Small intestine (tissue), 7 donors: Measurements from ENCODE around the gene HNRNPL. TPM values are rescaled to one million over a fixed set of nuclear protein-coding genes. Genes with fewer than 3 reads are reported as not detected.
A peak's percentile ranks its signal among the peaks of the same experiment; 100 is the strongest.

Source experiments
- DNase-seq, 2 donors: peaks; one replicate each; pipeline versions ENCODE4 v3.0.0 to v3.0.0-alpha.2; 2013
- FAIRE-seq: peaks from 2 replicates; lab custom pipeline; 2012; peaks lifted over from hg19 to GRCh38; lab: Jason Lieb, UNC
- H3K27ac ChIP-seq, 3 donors: one replicate each; pipeline ENCODE4 v1.5.1; 2013; ENCODE audit warnings: low read length in 2 of 3, mild to moderate bottlenecking in 2 of 3, control low read depth in 1 of 3, inconsistent platforms in 1 of 3, low read depth in 1 of 3, moderate library complexity in 1 of 3
- H3K27me3 ChIP-seq, 3 donors: one replicate each; pipeline ENCODE4 v1.6.1; 2013; ENCODE audit warnings: low read length in 3 of 3, inconsistent platforms in 1 of 3; ENCODE audit not compliant: control insufficient read depth in 3 of 3, insufficient read depth in 3 of 3
- H3K36me3 ChIP-seq, 3 donors: one replicate each; pipeline ENCODE4 v1.6.1; 2013; ENCODE audit warnings: low read length in 3 of 3, inconsistent platforms in 1 of 3, low read depth in 1 of 3, mild to moderate bottlenecking in 1 of 3, moderate library complexity in 1 of 3; ENCODE audit not compliant: control insufficient read depth in 3 of 3, insufficient read depth in 2 of 3
- H3K4me1 ChIP-seq, 3 donors: one replicate each; pipeline ENCODE4 v1.6.1; 2013; ENCODE audit warnings: low read length in 2 of 3, inconsistent platforms in 1 of 3, low read depth in 1 of 3, mild to moderate bottlenecking in 1 of 3, moderate library complexity in 1 of 3; ENCODE audit not compliant: control insufficient read depth in 3 of 3, insufficient read depth in 2 of 3
- H3K4me3 ChIP-seq, 3 donors: one replicate each; pipeline ENCODE4 v1.5.1; 2013; ENCODE audit warnings: low read length in 3 of 3, control low read depth in 1 of 3, inconsistent platforms in 1 of 3, low read depth in 1 of 3, mild to moderate bottlenecking in 1 of 3, moderate library complexity in 1 of 3
- H3K9me3 ChIP-seq, 2 donors: one replicate each; pipeline ENCODE4 v1.6.1; 2013; ENCODE audit warnings: low read depth in 1 of 2, low read length in 1 of 2; ENCODE audit not compliant: control insufficient read depth in 2 of 2, insufficient read depth in 1 of 2
- WGBS, 3 donors: extraction: QIAGEN DNeasy Blood & Tissue Kit; methylation state at CpG; one replicate each; pipeline ENCODE4 v1.1.7; 2013; 5-methylcytosine and 5-hydroxymethylcytosine counted together
- polyA plus RNA-seq, 4 donors: library from polyadenylated mRNA; stranded (reverse) in 3 of 4; unstranded in 1 of 4; fragments of 200-250 nt in 3 of 4; fragments of 120-200 nt in 1 of 4; gene quantifications; one replicate each; pipeline versions ENCODE4 v1.2.1 to v1.2.3, GENCODE V29; 2013
- donor health status: healthy with polysubstance abuse.
- donor health status: control.
- donor health status: control.
- donor health status: Bipolar disorder and iron deficiency.
- donor health status: healthy.

Gene HNRNPL
- polyA plus RNA-seq, 4 donors, result 118 to 256 (median 177) TPM

DNA sequence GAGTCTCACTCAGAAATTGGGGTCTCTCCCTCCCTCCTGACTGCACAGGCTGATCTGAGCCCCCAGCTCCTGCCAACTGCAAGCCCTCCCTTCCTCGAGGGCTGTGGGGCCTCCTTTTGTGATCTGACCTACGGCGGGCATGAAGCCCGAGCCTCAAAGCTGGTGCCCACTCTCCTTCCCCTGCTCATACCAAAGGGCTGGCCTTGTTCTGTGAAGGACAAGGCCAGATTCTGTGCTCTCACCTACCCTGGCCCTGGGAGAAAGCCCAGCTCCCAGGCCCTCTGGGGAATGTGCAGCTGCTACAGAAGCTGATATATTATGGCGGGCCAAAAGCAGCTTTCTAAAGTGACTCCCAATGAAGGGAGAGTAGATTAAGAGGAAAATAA is 9.2 kb downstream of the HNRNPL start:
- DNase-seq (no peak), FAIRE-seq (no peak)
- Histone ChIP-seq H3K4me1 (peaks cover 0 to 36% (median 0%) of the 10 kb centered on the region in 3 donors), H3K36me3 (peaks cover 52 to 97% (median 67%) of the 10 kb centered on the region in 3 donors), H3K27ac (no peak overlapping the region), H3K27me3 (no peaks in the 10 kb centered on the region), H3K4me3 (no peak overlapping the region), H3K9me3 (no peaks in the 10 kb centered on the region)
- WGBS, 3 donors, result 72 to 94% (median 93%) methylated on average over 5 of the region's 5 CpGs

GRCh38 chr19:38839816-38840582 is 9.8 kb downstream of the HNRNPL start:
- DNase-seq, result no peak

GRCh38 chr19:38838986-38839761 is 10.6 kb downstream of the HNRNPL start:
- peaks cover 0 to 36% (median 0%) of the 10 kb centered on the region in 3 donors for H3K4me1 ChIP-seq
- no peaks in the 10 kb centered on the region for H3K27me3 ChIP-seq
- no peak overlapping the region for H3K4me3 ChIP-seq
- peaks cover 44 to 89% (median 55%) of the 10 kb centered on the region in 3 donors for H3K36me3 ChIP-seq
- peak overlapping the region in 2 of 3 donors; percentile 17 to 68 for H3K27ac ChIP-seq
- no peak for FAIRE-seq
- no peaks in the 10 kb centered on the region for H3K9me3 ChIP-seq
- WGBS, 3 donors, result 82 to 90% (median 87%) methylated on average over 12 of the region's 12 CpGs
- DNase-seq, result no peak

More at GRCh38 chr19:38839816-38840582, 9.8 kb downstream of the HNRNPL start:
- WGBS, 3 donors, result 71 to 80% (median 80%) methylated on average over 25 to 28 of the region's 28 CpGs
- no peak overlapping the region for H3K4me3 ChIP-seq
- H3K36me3 ChIP-seq, result peaks cover 48 to 92% (median 64%) of the 10 kb centered on the region in 3 donors
- FAIRE-seq, result no peak
- H3K4me1 ChIP-seq, result peaks cover 0 to 36% (median 0%) of the 10 kb centered on the region in 3 donors
- H3K27me3 ChIP-seq, result no peaks in the 10 kb centered on the region
- H3K27ac ChIP-seq, result no peak overlapping the region
- no peaks in the 10 kb centered on the region for H3K9me3 ChIP-seq

DNA sequence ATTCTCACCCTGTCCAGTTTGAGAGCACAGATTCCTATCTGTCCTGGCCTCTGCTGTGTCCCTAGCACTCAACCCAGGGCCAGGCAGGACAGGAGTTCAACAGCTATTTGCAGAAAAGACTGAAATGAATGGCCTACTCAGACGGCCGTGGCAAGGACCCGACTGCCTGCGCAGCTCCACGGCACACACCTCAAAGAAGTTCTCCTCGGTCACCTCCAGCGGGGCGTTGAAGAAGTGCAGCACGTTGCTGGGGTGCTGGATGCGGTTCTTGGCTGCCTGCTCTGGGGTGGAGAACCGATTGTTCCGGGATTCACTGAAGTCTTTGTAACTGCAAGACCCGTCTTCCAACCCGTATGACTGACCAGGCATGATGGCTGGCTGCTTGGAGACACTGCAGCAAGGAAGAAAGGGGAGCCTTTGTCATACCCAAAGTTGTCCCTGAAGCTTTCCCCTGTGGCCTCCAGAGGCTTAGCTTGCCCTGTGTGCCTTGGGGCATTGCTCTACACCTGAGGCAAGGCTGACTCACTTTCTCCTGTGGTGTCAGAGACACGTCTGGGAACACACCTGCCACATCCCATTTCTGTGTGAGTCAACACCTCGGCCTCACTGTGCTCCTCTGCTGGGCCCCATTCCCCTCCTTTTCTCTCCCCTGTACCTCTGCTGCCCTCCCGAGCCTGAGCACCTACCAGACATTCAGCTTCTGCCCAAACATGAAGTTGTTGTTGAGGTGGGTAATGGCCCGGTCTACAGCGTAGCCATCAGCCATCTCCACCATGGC is 11.4 kb downstream of the HNRNPL start:
- Histone ChIP-seq H3K4me3 (no peak overlapping the region), H3K4me1 (peaks cover 0 to 36% (median 0%) of the 10 kb centered on the region in 3 donors), H3K27ac (peak overlapping the region in 2 of 3 donors; percentile 17 to 68), H3K27me3 (no peaks in the 10 kb centered on the region), H3K36me3 (peaks cover 40 to 81% (median 51%) of the 10 kb centered on the region in 3 donors), H3K9me3 (no peaks in the 10 kb centered on the region)
- DNase-seq (peak; percentile 28 to 81), FAIRE-seq (no peak)
- 69 to 77% (median 70%) methylated on average over 18 to 19 of the region's 19 CpGs for WGBS, 3 donors

DNA sequence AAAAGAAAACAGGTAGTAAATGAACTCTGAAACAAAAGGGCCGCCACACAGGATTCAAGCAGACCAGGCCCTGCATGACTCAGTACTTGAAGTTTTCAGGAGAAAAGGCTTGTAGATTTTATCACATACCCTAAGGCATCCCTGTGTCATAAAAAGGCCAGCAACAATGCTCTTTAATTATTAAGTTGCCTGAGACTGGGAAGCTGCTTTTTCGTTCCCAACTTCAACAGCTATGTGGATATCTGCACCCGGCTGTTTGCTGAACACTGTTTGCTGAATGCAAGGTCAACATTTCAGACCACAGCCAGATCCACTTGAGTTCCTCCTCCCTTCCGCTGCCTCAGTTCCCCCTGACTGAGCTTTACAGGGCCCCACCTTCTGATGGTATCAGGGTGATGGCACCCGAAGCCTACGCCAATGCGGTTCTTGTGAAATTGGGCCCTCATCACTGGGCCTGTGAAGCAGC is 12.1 kb downstream of the HNRNPL start:
- 80 to 86% (median 85%) methylated on average over 7 of the region's 7 CpGs for WGBS, 3 donors
- peaks cover 33 to 74% (median 48%) of the 10 kb centered on the region in 3 donors for H3K36me3 ChIP-seq
- H3K9me3 ChIP-seq, result no peaks in the 10 kb centered on the region
- FAIRE-seq (no peak), DNase-seq (no peak)
- H3K4me1 ChIP-seq, result peaks cover 0 to 37% (median 0%) of the 10 kb centered on the region in 3 donors
- no peaks in the 10 kb centered on the region for H3K27me3 ChIP-seq
- peak overlapping the region in 2 of 3 donors; percentile 8 to 68 for H3K27ac ChIP-seq
- H3K4me3 ChIP-seq, result no peak overlapping the region

GRCh38 chr19:38836983-38837626 is 12.7 kb downstream of the HNRNPL start:
- Histone ChIP-seq H3K27me3 (no peaks in the 10 kb centered on the region), H3K9me3 (no peaks in the 10 kb centered on the region), H3K27ac (peak overlapping the region in 1 of 3 donors; percentile 68), H3K36me3 (peaks cover 32 to 68% (median 44%) of the 10 kb centered on the region in 3 donors), H3K4me1 (peaks cover 0 to 43% (median 0%) of the 10 kb centered on the region in 3 donors), H3K4me3 (no peak overlapping the region)
- DNase-seq (no peak), FAIRE-seq (no peak)
- 77 to 85% (median 82%) methylated on average over 6 of the region's 6 CpGs for WGBS, 3 donors

GRCh38 chr19:38836159-38836982 is 13.4 kb downstream of the HNRNPL start:
- Histone ChIP-seq H3K36me3 (peaks cover 32 to 62% (median 39%) of the 10 kb centered on the region in 3 donors), H3K4me1 (peaks cover 0 to 45% (median 0%) of the 10 kb centered on the region in 3 donors)
- WGBS, 3 donors, result 63 to 77% (median 67%) methylated on average over 8 of the region's 8 CpGs

More at GRCh38 chr19:38836159-38836982, 13.4 kb downstream of the HNRNPL start:
- Histone ChIP-seq H3K9me3 (no peaks in the 10 kb centered on the region), H3K27ac (no peak overlapping the region), H3K27me3 (no peaks in the 10 kb centered on the region), H3K4me3 (no peak overlapping the region)
- DNase-seq (no peak), FAIRE-seq (no peak)
